ENCODE results near the gene CDK17. TPM values are rescaled to one million over a fixed set of nuclear protein-coding genes. Genes with fewer than 3 reads are reported as not detected.

CDK17 gene
- total and polyA plus RNA-seq, 2 of the 8 experiments (the other 6 are each of a cell fraction or from before 2014, with no cell fraction given) = 5.8 to 20.0 TPM

GRCh38 chr12:96230646-96231045, 169.6 kb downstream of the CDK17 start:
- TF ChIP-seq GABPA (IDR thresholded peaks at IDR 0.05; ENCODE audit: borderline replicate concordance, insufficient read depth, low read length) (no peak), CBX8 (IDR thresholded peaks at IDR 0.05; ENCODE audit: borderline replicate concordance, low read depth, low read length) (no peak), KDM1A (IDR thresholded peaks at IDR 0.05; ENCODE audit: borderline replicate concordance, low read length) (no peak), TAF7 (optimal IDR thresholded peaks at IDR 0.05; ENCODE audit: borderline replicate concordance, low read depth, low read length) (no peak), JUN (IDR thresholded peaks at IDR 0.05; ENCODE audit: low read depth, low read length) (no peak), POU5F1 (IDR thresholded peaks at IDR 0.05; ENCODE audit: low read depth, low read length) (no peak), TAF1 (IDR thresholded peaks at IDR 0.05; ENCODE audit: low read depth, low read length) (no peak), POLR2AphosphoS5 (IDR thresholded peaks at IDR 0.05; ENCODE audit: low read depth, low read length) (no peak)
- Histone ChIP-seq H3K18ac (ENCODE audit: extremely low read depth, low read length) (no peak overlapping the region), H4K5ac (ENCODE audit: insufficient read length, low read depth, low read length) (no peak overlapping the region), H3K27me3 (replicated peaks in 1 of 4; ENCODE audit: control insufficient read depth in 3 of 4, extremely low read depth in 1 of 4, insufficient read depth in 3 of 4, low read length in 3 of 4) (no peaks in the 10 kb centered on the region), H3K14ac (ENCODE audit: insufficient read length) (no peak overlapping the region), H4K91ac (replicated peaks; ENCODE audit: insufficient read length, low read length) (no peak overlapping the region), H2BK5ac (ENCODE audit: low read depth, low read length) (no peak overlapping the region), H2BK15ac (ENCODE audit: low read length) (no peak overlapping the region), H3K4me1 (replicated peaks in 1 of 4; ENCODE audit: control insufficient read depth in 3 of 4, insufficient read depth in 4 of 4, low read length in 3 of 4) (0 out of 7 replicates have a peak, but pooled peaks cover 0 to 2% (median under 1%) of the 10 kb centered on the region in 4 experiments), H3K4ac (replicated peaks; ENCODE audit: insufficient read length, low read depth, low read length) (no peak overlapping the region), H2BK20ac (ENCODE audit: low read length) (no peak overlapping the region), H2BK12ac (ENCODE audit: low read depth, low read length) (no peak overlapping the region), H3K27ac (ENCODE audit: low read depth, low read length) (no peak overlapping the region), H3K56ac (replicated peaks; ENCODE audit: insufficient read length, low read depth, low read length) (no peak overlapping the region), H3K4me3 (ENCODE audit: extremely low read depth in 1 of 4, insufficient read depth in 2 of 4, low read depth in 3 of 4, low read length in 4 of 4) (no peak overlapping the region), H2AK5ac (ENCODE audit: low read depth, low read length) (no peak overlapping the region), H3K36me3 (ENCODE audit: control insufficient read depth in 2 of 4, insufficient read depth in 4 of 4, low read length in 3 of 4) (no peaks in the 10 kb centered on the region), H2AFZ (ENCODE audit: low read length) (no peak overlapping the region), H4K8ac (ENCODE audit: extremely low read depth, insufficient read depth, low read length) (no peak overlapping the region), H3K23me2 (ENCODE audit: low read depth, low read length) (no peaks in the 10 kb centered on the region), H3K23ac (ENCODE audit: insufficient read length) (no peak overlapping the region), H3K4me2 (ENCODE audit: insufficient read depth in 1 of 2, low read depth in 2 of 2, low read length in 2 of 2) (no peak overlapping the region), H3K79me1 (ENCODE audit: low read depth, low read length) (peaks cover 3% of the 10 kb centered on the region), H3K9me3 (ENCODE audit: insufficient read depth in 2 of 2, low read depth in 1 of 2, low read length in 1 of 2) (no peaks in the 10 kb centered on the region), H3K9ac (replicated peaks in 1 of 4; ENCODE audit: extremely low read depth in 1 of 4, low read depth in 3 of 4, low read length in 3 of 4) (no peak overlapping the region), H4K20me1 (replicated peaks in 1 of 2; ENCODE audit: control insufficient read depth in 1 of 2, insufficient read depth in 2 of 2, low read length in 2 of 2) (no peaks in the 10 kb centered on the region), H3K79me2 (ENCODE audit: control insufficient read depth in 1 of 2, insufficient read depth in 2 of 2, low read length in 2 of 2) (no peaks in the 10 kb centered on the region), H2BK120ac (replicated peaks; ENCODE audit: low read depth, low read length) (no peak overlapping the region)
- DNase-seq (ENCODE audit: low read depth in 1 of 2, low spot score in 2 of 2) (no peak), FAIRE-seq (no peak)
- ChIA-PET CTCF (ENCODE audit: partially characterized antibody) (interaction anchor here (0.6 to 1.0 kb wide), 3 partner anchors 13 to 258 kb away, joined by 3 to 5 read pairs (median 4); partner anchors contain the start of gene CFAP54), POLR2A (ENCODE audit: partially characterized antibody) (no interaction called here)
- WGBS, 2 experiments (ENCODE audit: extremely low coverage in 1 of 2, insufficient coverage in 1 of 2, insufficient read length in 1 of 2, insufficient replicate concordance in 2 of 2, low coverage in 1 of 2, low lambda C conversion rate in 2 of 2, missing lambda C conversion rate in 1 of 2) = 94% methylated on average over 13 of the region's 13 CpGs; no CpG with 5 or more reads in 1 of the 2 experiments
